MM.1S (cell line): Measurements from ENCODE around the gene PLPPR3.

Source experiments
- DNase-seq: peaks from one replicate; pipeline ENCODE4 v3.0.0-alpha.2; 2015
- H2AFZ ChIP-seq: fragments of 300-600 bp; sonication (generic); 2 replicates; pipeline ENCODE4 v1.6.0; 2016; ENCODE audit warnings: antibody characterized with exemption, low read length
- H3F3A ChIP-seq: fragments of 300-600 bp; sonication (generic); 2 replicates; pipeline ENCODE4 v1.6.1; 2016; ENCODE audit warnings: mild to moderate bottlenecking, antibody characterized with exemption, low read length, moderate library complexity, mixed read lengths; ENCODE audit not compliant: insufficient read depth
- H3K27ac ChIP-seq: fragments of 300-600 bp; sonication (generic); 2 replicates; pipeline ENCODE4 v1.5.1; 2016; ENCODE audit warnings: mild to moderate bottlenecking, low read length
- H3K27me3 ChIP-seq: fragments of 300-600 bp; sonication (generic); replicated peaks from 2 replicates; pipeline ENCODE4 v1.6.0; 2016; ENCODE audit warnings: low read length; ENCODE audit not compliant: insufficient read depth
- H3K36me3 ChIP-seq: fragments of 300-600 bp; sonication (generic); replicated peaks from 2 replicates; pipeline ENCODE4 v1.6.1; 2016; ENCODE audit warnings: mild to moderate bottlenecking, low read length, mixed read lengths; ENCODE audit not compliant: insufficient read depth
- H3K4me1 ChIP-seq: fragments of 300-600 bp; sonication (generic); 2 replicates; pipeline ENCODE4 v1.6.1; 2016; ENCODE audit warnings: low read length, mixed read lengths
- H3K4me2 ChIP-seq: fragments of 300-600 bp; sonication (generic); 2 replicates; pipeline ENCODE4 v1.6.0; 2016; ENCODE audit warnings: low read depth, low read length
- H3K4me3 ChIP-seq: fragments of 300-600 bp; sonication (generic); 2 replicates; pipeline ENCODE4 v1.5.1; 2016; ENCODE audit warnings: low read length, mixed read lengths
- H3K79me2 ChIP-seq: fragments of 300-600 bp; sonication (generic); 2 replicates; pipeline ENCODE4 v1.6.1; 2016; ENCODE audit warnings: mixed run types, low read length, mixed read lengths
- H3K9ac ChIP-seq: fragments of 300-600 bp; sonication (generic); 2 replicates; pipeline ENCODE4 v1.6.1; 2016; ENCODE audit warnings: low read length, mixed read lengths
- H3K9me2 ChIP-seq: fragments of 300-600 bp; sonication (generic); replicated peaks from 2 replicates; pipeline ENCODE4 v1.6.1; 2016; ENCODE audit warnings: mild to moderate bottlenecking, low read length, mixed read lengths; ENCODE audit not compliant: insufficient read depth
- H3K9me3 ChIP-seq: fragments of 300-600 bp; sonication (generic); replicated peaks from 2 replicates; pipeline ENCODE4 v1.6.1; 2016; ENCODE audit warnings: mild to moderate bottlenecking, low read length, mixed read lengths; ENCODE audit not compliant: insufficient read depth
- H4K20me1 ChIP-seq: fragments of 300-600 bp; sonication (generic); 2 replicates; pipeline ENCODE4 v1.6.1; 2016; ENCODE audit warnings: mild to moderate bottlenecking, low read length, moderate library complexity, mixed read lengths; ENCODE audit not compliant: insufficient read depth
- EZH2 ChIP-seq: fragments of 300-600 bp; sonication (generic); optimal IDR thresholded peaks from 2 replicates; pipeline ENCODE3; 2017; ENCODE audit warnings: low read depth, mild to moderate bottlenecking, antibody characterized with exemption, low read length, mixed read lengths
- EZH2phosphoT487 ChIP-seq: fragments of 300-600 bp; sonication (generic); IDR thresholded peaks from 2 replicates; pipeline ENCODE4 v1.6.1; 2018; ENCODE audit warnings: antibody characterized with exemption, low read length
- TF ChIP-seq, protein P1 (sequence below): fragments of 300-600 bp; sonication (generic); IDR thresholded peaks from 2 replicates; pipeline ENCODE4 v1.5.1; 2016; ENCODE audit warnings: antibody characterized with exemption, low read length, mixed read lengths

PLPPR3 gene

DNA sequence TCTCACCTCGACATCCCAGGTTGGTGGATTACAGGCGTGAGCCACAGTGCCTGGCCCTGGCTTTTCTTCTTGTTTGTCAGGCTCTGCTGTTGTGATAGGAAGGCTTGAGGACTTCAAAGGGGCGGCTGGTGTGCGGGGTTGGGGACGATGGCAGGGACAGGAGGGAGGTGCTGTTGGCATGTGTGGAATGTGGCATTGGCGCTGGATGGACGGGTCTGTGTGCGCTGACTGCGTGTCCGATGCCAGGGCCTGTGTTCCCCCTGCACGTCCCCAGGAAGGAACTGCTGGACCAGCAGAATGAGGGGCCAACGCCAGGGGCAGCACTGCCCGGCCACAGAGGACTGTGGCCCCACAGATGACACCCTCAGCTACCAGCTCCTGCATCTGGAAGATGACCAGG lies 37.2 kb downstream of the PLPPR3 start:
- Histone ChIP-seq H3K4me2 (no peak overlapping the region), H2AFZ (no peak overlapping the region), H3K27ac (no peak overlapping the region), H3K9ac (no peak overlapping the region), H3K4me3 (no peak overlapping the region), H3K27me3 (peaks cover 68% of the 10 kb centered on the region), H3K79me2 (no peaks in the 10 kb centered on the region), H3K4me1 (no peaks in the 10 kb centered on the region), H3K9me3 (no peaks in the 10 kb centered on the region), H3K9me2 (no peaks in the 10 kb centered on the region), H3F3A (no peaks in the 10 kb centered on the region), H4K20me1 (no peaks in the 10 kb centered on the region), H3K36me3 (no peaks in the 10 kb centered on the region)
- DNase-seq: no peak
- TF ChIP-seq, protein P1, sequence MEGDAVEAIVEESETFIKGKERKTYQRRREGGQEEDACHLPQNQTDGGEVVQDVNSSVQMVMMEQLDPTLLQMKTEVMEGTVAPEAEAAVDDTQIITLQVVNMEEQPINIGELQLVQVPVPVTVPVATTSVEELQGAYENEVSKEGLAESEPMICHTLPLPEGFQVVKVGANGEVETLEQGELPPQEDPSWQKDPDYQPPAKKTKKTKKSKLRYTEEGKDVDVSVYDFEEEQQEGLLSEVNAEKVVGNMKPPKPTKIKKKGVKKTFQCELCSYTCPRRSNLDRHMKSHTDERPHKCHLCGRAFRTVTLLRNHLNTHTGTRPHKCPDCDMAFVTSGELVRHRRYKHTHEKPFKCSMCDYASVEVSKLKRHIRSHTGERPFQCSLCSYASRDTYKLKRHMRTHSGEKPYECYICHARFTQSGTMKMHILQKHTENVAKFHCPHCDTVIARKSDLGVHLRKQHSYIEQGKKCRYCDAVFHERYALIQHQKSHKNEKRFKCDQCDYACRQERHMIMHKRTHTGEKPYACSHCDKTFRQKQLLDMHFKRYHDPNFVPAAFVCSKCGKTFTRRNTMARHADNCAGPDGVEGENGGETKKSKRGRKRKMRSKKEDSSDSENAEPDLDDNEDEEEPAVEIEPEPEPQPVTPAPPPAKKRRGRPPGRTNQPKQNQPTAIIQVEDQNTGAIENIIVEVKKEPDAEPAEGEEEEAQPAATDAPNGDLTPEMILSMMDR: no peak
- TF ChIP-seq EZH2phosphoT487: no peak
- no peak for TF ChIP-seq EZH2

DNA sequence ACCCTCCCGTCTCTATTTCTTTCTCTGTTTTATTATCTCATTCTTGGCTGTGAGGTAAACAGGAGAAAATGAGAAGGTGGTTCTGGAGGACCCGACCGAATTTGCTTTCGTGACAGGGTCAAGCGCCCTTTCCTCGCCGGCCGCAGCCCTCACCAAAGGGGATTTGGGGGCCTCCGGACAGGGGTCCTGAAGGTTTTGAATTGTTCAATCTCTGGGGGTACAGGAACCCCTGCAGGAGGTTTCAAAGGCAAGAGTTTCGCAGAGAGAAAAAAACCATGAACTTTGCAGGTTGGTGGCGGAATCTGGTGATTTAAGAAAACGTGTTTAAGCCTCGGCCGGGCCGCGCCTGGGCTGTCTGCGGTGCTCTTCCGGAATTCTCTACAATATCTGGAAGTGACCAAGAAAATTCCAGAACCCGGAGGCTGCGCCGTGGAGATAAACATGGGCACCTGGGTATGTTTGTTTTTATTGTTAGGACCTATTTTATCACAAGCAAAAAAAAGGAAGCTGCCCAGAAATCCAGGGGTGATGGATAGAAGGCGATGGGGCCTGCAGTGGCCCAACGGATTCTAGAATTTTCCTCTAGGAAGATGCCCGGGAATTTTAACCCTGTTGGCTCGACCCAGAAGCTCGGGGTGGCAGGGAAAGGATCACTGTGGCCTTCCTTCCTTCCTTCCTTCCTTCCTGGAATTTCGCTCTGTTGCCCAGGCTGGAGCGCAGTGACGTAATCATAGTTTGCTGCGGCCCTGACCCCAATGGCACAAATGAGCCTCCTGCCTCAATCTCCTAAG lies 38.7 kb downstream of the PLPPR3 start:
- Histone ChIP-seq H3K27ac (no peak overlapping the region), H3F3A (no peaks in the 10 kb centered on the region), H2AFZ (no peak overlapping the region), H3K4me1 (no peaks in the 10 kb centered on the region), H3K27me3 (peaks cover 68% of the 10 kb centered on the region), H3K36me3 (no peaks in the 10 kb centered on the region), H3K9ac (no peak overlapping the region), H3K4me3 (no peak overlapping the region), H3K79me2 (no peaks in the 10 kb centered on the region), H3K9me2 (no peaks in the 10 kb centered on the region), H4K20me1 (no peaks in the 10 kb centered on the region), H3K4me2 (no peak overlapping the region), H3K9me3 (no peaks in the 10 kb centered on the region)
- no peak for DNase-seq
- TF ChIP-seq EZH2phosphoT487 (no peak), EZH2 (no peak)
- TF ChIP-seq, protein P1: no peak

GRCh38 chr19:782185-782877 lies 39.4 kb downstream of the PLPPR3 start:
- no peak overlapping the region for H3K9ac ChIP-seq
- no peaks in the 10 kb centered on the region for H3F3A ChIP-seq
- H4K20me1 ChIP-seq: no peaks in the 10 kb centered on the region
- no peak overlapping the region for H3K4me2 ChIP-seq
- H3K36me3 ChIP-seq: no peaks in the 10 kb centered on the region
- peaks cover 73% of the 10 kb centered on the region for H3K27me3 ChIP-seq
- no peak overlapping the region for H2AFZ ChIP-seq
- H3K27ac ChIP-seq: no peak overlapping the region
- H3K9me3 ChIP-seq: no peaks in the 10 kb centered on the region
- H3K9me2 ChIP-seq: no peaks in the 10 kb centered on the region
- DNase-seq: no peak
- no peaks in the 10 kb centered on the region for H3K79me2 ChIP-seq
- H3K4me1 ChIP-seq: no peaks in the 10 kb centered on the region
- no peak overlapping the region for H3K4me3 ChIP-seq
- TF ChIP-seq EZH2 (no peak), EZH2phosphoT487 (0 out of 2 replicates have a peak, but pooled peaks have one; percentile 13)
- TF ChIP-seq, protein P1: no peak
